NB4 (cell line): ENCODE measurements around the gene NPAS3.

Experiments used
- POLR2A ChIP-seq: IDR thresholded peaks from 2 replicates; pipeline ENCODE4 v1.6.1; 2011; ENCODE audit warnings: mild to moderate bottlenecking; ENCODE audit not compliant: insufficient read length; ENCODE audit errors: extremely low read depth
- TF ChIP-seq, protein P1 (sequence below): IDR thresholded peaks from one replicate; pipeline ENCODE4 v1.5.1; 2012; ENCODE audit warnings: low read depth, low read length

GRCh38 chr14:33686218-33686617, 747.5 kb downstream of the NPAS3 start:
- TF ChIP-seq POLR2A: no peak
- TF ChIP-seq, protein P1, sequence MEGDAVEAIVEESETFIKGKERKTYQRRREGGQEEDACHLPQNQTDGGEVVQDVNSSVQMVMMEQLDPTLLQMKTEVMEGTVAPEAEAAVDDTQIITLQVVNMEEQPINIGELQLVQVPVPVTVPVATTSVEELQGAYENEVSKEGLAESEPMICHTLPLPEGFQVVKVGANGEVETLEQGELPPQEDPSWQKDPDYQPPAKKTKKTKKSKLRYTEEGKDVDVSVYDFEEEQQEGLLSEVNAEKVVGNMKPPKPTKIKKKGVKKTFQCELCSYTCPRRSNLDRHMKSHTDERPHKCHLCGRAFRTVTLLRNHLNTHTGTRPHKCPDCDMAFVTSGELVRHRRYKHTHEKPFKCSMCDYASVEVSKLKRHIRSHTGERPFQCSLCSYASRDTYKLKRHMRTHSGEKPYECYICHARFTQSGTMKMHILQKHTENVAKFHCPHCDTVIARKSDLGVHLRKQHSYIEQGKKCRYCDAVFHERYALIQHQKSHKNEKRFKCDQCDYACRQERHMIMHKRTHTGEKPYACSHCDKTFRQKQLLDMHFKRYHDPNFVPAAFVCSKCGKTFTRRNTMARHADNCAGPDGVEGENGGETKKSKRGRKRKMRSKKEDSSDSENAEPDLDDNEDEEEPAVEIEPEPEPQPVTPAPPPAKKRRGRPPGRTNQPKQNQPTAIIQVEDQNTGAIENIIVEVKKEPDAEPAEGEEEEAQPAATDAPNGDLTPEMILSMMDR: no peak
